ENCODE data around the gene FBXO42.

DNA sequence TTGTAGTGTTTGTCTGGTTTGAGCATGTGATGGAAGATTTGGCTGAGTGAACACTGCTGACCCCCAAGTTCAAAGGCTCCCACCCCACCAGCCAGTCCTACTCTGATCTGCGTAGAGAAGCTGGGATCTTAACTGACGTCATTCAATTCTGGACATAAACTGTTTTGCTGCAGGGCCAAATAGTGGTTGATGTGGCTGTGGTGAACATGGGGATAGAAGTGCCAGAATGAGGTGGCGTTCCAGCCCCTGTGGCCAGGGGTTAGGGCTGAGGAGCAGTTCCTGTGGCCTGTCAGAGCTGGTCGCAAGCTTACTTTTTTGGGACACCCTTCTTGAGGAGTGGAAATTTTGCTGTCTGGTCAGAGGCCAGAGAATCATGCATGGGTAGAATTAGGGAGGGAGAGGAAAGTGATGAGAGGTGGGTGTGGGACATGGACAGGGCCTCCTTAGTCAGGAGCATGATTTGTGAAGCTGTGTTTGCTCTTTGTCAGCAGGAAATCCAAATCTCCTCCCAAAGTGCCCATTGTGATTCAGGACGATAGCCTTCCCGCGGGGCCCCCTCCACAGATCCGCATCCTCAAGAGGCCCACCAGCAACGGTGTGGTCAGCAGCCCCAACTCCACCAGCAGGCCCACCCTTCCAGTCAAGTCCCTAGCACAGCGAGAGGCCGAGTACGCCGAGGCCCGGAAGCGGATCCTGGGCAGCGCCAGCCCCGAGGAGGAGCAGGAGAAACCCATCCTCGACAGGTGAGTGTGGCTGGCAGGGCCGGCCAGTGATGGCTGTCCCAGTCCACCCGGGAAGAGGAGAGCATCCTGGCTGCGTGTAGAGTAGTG is 40.7 kb upstream of the FBXO42 start:
- TF ChIP-seq GATA2 (IDR thresholded peaks at IDR 0.05; ENCODE audit: low read depth, low read length) (no peak), GATA3 (IDR thresholded peaks at IDR 0.05; ENCODE audit: low read depth, low read length) (no peak)
